ENCODE measurements around the gene CT45A7.
"Not testable (repeated sequence)": the region's sequence is repeated elsewhere in the genome, so short reads cannot be mapped to it uniquely, and the experiment has no call there.

Gene CT45A7, protein sequence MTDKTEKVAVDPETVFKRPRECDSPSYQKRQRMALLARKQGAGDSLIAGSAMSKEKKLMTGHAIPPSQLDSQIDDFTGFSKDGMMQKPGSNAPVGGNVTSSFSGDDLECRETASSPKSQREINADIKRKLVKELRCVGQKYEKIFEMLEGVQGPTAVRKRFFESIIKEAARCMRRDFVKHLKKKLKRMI

DNA sequence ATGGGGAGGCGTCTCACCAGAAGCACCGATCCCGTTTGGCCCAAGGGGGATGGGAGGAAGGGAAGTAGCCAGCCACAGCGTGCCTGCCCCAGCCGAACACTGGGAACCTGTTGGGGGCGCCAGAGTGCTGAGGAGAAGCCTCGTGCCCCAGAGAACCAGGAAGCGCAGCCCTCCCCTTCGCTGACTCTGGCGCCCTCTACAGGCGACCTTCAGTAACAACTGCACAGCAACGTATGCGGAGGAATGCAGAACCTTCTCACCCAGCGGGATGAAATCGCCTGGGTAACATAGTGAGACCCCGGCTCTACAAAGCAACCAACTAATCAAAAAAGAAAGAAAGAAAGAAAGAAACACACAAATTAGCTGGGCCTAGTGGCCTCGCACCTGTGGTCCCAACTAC lies at the start of gene CT45A7:
TSS of gene CT45A7 (minus strand) at position 101 of the 400 bp plus-strand sequence. CDS start 3,747 bp downstream, outside the sequence.
- H3K4me1 ChIP-seq (ENCODE audit: insufficient read depth, low read length, poor library complexity, severe bottlenecking); H3K9me3 ChIP-seq (ENCODE audit: insufficient read depth, low read depth, low read length); H3K79me2 ChIP-seq (ENCODE audit: insufficient read depth, low read length); H3F3A ChIP-seq (ENCODE audit: low read depth); H3K9ac ChIP-seq (ENCODE audit: low read depth, low read length, poor library complexity, severe bottlenecking); H4K20me1 ChIP-seq (ENCODE audit: insufficient read depth, low read length, poor library complexity, severe bottlenecking); H3K9me2 ChIP-seq (replicated peaks; ENCODE audit: low read depth, low read length); H3K36me3 ChIP-seq (ENCODE audit: insufficient read depth, low read length); H3K27me3 ChIP-seq (ENCODE audit: insufficient read depth, low read length, poor library complexity, severe bottlenecking); H2AFZ ChIP-seq (ENCODE audit: low read length); H3K4me3 ChIP-seq (ENCODE audit: low read length, poor library complexity, severe bottlenecking); H3K4me2 ChIP-seq (ENCODE audit: low read depth, low read length, poor library complexity, severe bottlenecking): not testable (repeated sequence)

DNA sequence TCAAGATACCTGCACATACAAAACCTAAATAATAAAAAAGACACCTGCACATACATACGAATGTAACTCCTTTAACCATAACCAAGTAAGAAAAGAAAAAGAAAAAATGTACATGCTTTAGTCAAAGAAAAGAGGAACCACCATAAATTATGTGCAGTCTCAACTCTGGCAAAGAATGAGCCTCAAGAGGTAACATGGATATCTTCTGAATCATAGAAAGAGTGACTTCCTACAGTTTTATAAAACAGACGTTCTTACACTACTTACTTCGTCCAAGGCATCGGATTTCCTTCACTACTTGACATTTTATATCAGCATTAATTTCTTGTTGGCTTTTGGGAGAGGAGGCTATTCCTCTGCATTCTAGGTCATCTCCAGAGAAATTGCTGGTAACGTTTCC lies 45.7 kb upstream of the CT45A7 start:
- H3K9me3 ChIP-seq (ENCODE audit: insufficient read depth, low read depth, low read length); H3K27me3 ChIP-seq (ENCODE audit: insufficient read depth, low read length, poor library complexity, severe bottlenecking); H3K4me1 ChIP-seq (ENCODE audit: insufficient read depth, low read length, poor library complexity, severe bottlenecking); H3K9me2 ChIP-seq (replicated peaks; ENCODE audit: low read depth, low read length); H3K4me3 ChIP-seq (ENCODE audit: low read length, poor library complexity, severe bottlenecking); H3K79me2 ChIP-seq (ENCODE audit: insufficient read depth, low read length); H3K36me3 ChIP-seq (ENCODE audit: insufficient read depth, low read length); H3K9ac ChIP-seq (ENCODE audit: low read depth, low read length, poor library complexity, severe bottlenecking); H3K4me2 ChIP-seq (ENCODE audit: low read depth, low read length, poor library complexity, severe bottlenecking); H3F3A ChIP-seq (ENCODE audit: low read depth); H4K20me1 ChIP-seq (ENCODE audit: insufficient read depth, low read length, poor library complexity, severe bottlenecking); H2AFZ ChIP-seq (ENCODE audit: low read length): not testable (repeated sequence)

DNA sequence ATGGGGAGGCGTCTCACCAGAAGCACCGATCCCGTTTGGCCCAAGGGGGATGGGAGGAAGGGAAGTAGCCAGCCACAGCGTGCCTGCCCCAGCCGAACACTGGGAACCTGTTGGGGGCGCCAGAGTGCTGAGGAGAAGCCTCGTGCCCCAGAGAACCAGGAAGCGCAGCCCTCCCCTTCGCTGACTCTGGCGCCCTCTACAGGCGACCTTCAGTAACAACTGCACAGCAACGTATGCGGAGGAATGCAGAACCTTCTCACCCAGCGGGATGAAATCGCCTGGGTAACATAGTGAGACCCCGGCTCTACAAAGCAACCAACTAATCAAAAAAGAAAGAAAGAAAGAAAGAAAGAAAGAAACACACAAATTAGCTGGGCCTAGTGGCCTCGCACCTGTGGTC lies 34.6 kb upstream of the CT45A7 start, which contains the start of gene CT45A9:
TSS of gene CT45A9 (minus strand) at position 101 of the 400 bp plus-strand sequence. CDS start 3,751 bp downstream, outside the sequence.
- H3K4me2 ChIP-seq (ENCODE audit: low read depth, low read length, poor library complexity, severe bottlenecking); H3K4me1 ChIP-seq (ENCODE audit: insufficient read depth, low read length, poor library complexity, severe bottlenecking); H3K27me3 ChIP-seq (ENCODE audit: insufficient read depth, low read length, poor library complexity, severe bottlenecking); H3K9ac ChIP-seq (ENCODE audit: low read depth, low read length, poor library complexity, severe bottlenecking); H2AFZ ChIP-seq (ENCODE audit: low read length); H3K79me2 ChIP-seq (ENCODE audit: insufficient read depth, low read length); H3K36me3 ChIP-seq (ENCODE audit: insufficient read depth, low read length); H3K9me3 ChIP-seq (ENCODE audit: insufficient read depth, low read depth, low read length); H3K4me3 ChIP-seq (ENCODE audit: low read length, poor library complexity, severe bottlenecking); H4K20me1 ChIP-seq (ENCODE audit: insufficient read depth, low read length, poor library complexity, severe bottlenecking); H3F3A ChIP-seq (ENCODE audit: low read depth); H3K9me2 ChIP-seq (replicated peaks; ENCODE audit: low read depth, low read length): not testable (repeated sequence)

DNA sequence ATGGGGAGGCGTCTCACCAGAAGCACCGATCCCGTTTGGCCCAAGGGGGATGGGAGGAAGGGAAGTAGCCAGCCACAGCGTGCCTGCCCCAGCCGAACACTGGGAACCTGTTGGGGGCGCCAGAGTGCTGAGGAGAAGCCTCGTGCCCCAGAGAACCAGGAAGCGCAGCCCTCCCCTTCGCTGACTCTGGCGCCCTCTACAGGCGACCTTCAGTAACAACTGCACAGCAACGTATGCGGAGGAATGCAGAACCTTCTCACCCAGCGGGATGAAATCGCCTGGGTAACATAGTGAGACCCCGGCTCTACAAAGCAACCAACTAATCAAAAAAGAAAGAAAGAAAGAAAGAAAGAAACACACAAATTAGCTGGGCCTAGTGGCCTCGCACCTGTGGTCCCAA lies 17.4 kb upstream of the CT45A7 start, which contains the start of gene CT45A8:
TSS of gene CT45A8 (minus strand) at position 101 of the 400 bp plus-strand sequence. CDS start 3,755 bp downstream, outside the sequence.
- not testable (repeated sequence) for H3F3A ChIP-seq (ENCODE audit: low read depth); H3K9me3 ChIP-seq (ENCODE audit: insufficient read depth, low read depth, low read length); H3K36me3 ChIP-seq (ENCODE audit: insufficient read depth, low read length); H3K4me3 ChIP-seq (ENCODE audit: low read length, poor library complexity, severe bottlenecking); H3K4me2 ChIP-seq (ENCODE audit: low read depth, low read length, poor library complexity, severe bottlenecking); H3K27me3 ChIP-seq (ENCODE audit: insufficient read depth, low read length, poor library complexity, severe bottlenecking); H3K9ac ChIP-seq (ENCODE audit: low read depth, low read length, poor library complexity, severe bottlenecking); H3K4me1 ChIP-seq (ENCODE audit: insufficient read depth, low read length, poor library complexity, severe bottlenecking); H4K20me1 ChIP-seq (ENCODE audit: insufficient read depth, low read length, poor library complexity, severe bottlenecking); H3K9me2 ChIP-seq (replicated peaks; ENCODE audit: low read depth, low read length); H2AFZ ChIP-seq (ENCODE audit: low read length); H3K79me2 ChIP-seq (ENCODE audit: insufficient read depth, low read length)

DNA sequence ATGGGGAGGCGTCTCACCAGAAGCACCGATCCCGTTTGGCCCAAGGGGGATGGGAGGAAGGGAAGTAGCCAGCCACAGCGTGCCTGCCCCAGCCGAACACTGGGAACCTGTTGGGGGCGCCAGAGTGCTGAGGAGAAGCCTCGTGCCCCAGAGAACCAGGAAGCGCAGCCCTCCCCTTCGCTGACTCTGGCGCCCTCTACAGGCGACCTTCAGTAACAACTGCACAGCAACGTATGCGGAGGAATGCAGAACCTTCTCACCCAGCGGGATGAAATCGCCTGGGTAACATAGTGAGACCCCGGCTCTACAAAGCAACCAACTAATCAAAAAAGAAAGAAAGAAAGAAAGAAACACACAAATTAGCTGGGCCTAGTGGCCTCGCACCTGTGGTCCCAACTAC lies 17.2 kb downstream of the CT45A7 start, which contains the start of gene CT45A2:
TSS of gene CT45A2 (minus strand) at position 101 of the 400 bp plus-strand sequence. CDS start 3,747 bp downstream, outside the sequence.
- H3K4me3 ChIP-seq (ENCODE audit: low read length, poor library complexity, severe bottlenecking); H3K9ac ChIP-seq (ENCODE audit: low read depth, low read length, poor library complexity, severe bottlenecking); H3K79me2 ChIP-seq (ENCODE audit: insufficient read depth, low read length); H4K20me1 ChIP-seq (ENCODE audit: insufficient read depth, low read length, poor library complexity, severe bottlenecking); H3K9me3 ChIP-seq (ENCODE audit: insufficient read depth, low read depth, low read length); H3K4me2 ChIP-seq (ENCODE audit: low read depth, low read length, poor library complexity, severe bottlenecking); H2AFZ ChIP-seq (ENCODE audit: low read length); H3K36me3 ChIP-seq (ENCODE audit: insufficient read depth, low read length); H3K27me3 ChIP-seq (ENCODE audit: insufficient read depth, low read length, poor library complexity, severe bottlenecking); H3K4me1 ChIP-seq (ENCODE audit: insufficient read depth, low read length, poor library complexity, severe bottlenecking); H3F3A ChIP-seq (ENCODE audit: low read depth); H3K9me2 ChIP-seq (replicated peaks; ENCODE audit: low read depth, low read length): not testable (repeated sequence)

DNA sequence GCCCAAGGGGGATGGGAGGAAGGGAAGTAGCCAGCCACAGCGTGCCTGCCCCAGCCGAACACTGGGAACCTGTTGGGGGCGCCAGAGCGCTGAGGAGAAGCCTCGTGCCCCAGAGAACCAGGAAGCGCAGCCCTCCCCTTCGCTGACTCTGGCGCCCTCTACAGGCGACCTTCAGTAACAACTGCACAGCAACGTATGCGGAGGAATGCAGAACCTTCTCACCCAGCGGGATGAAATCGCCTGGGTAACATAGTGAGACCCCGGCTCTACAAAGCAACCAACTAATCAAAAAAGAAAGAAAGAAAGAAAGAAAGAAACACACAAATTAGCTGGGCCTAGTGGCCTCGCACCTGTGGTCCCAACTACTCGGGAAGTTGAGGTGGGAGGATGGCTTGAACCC lies 34.4 kb downstream of the CT45A7 start, which contains the start of gene CT45A6:
TSS of gene CT45A6 (minus strand) at position 101 of the 400 bp plus-strand sequence. CDS start 3,794 bp downstream, outside the sequence.
- H3K9me3 ChIP-seq (ENCODE audit: insufficient read depth, low read depth, low read length); H3K27me3 ChIP-seq (ENCODE audit: insufficient read depth, low read length, poor library complexity, severe bottlenecking); H2AFZ ChIP-seq (ENCODE audit: low read length); H3K4me2 ChIP-seq (ENCODE audit: low read depth, low read length, poor library complexity, severe bottlenecking); H3F3A ChIP-seq (ENCODE audit: low read depth); H3K4me3 ChIP-seq (ENCODE audit: low read length, poor library complexity, severe bottlenecking); H4K20me1 ChIP-seq (ENCODE audit: insufficient read depth, low read length, poor library complexity, severe bottlenecking); H3K4me1 ChIP-seq (ENCODE audit: insufficient read depth, low read length, poor library complexity, severe bottlenecking); H3K36me3 ChIP-seq (ENCODE audit: insufficient read depth, low read length); H3K79me2 ChIP-seq (ENCODE audit: insufficient read depth, low read length); H3K9ac ChIP-seq (ENCODE audit: low read depth, low read length, poor library complexity, severe bottlenecking); H3K9me2 ChIP-seq (replicated peaks; ENCODE audit: low read depth, low read length): not testable (repeated sequence)

DNA sequence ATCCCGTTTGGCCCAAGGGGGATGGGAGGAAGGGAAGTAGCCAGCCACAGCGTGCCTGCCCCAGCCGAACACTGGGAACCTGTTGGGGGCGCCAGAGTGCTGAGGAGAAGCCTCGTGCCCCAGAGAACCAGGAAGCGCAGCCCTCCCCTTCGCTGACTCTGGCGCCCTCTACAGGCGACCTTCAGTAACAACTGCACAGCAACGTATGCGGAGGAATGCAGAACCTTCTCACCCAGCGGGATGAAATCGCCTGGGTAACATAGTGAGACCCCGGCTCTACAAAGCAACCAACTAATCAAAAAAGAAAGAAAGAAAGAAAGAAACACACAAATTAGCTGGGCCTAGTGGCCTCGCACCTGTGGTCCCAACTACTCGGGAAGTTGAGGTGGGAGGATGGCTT lies 51.7 kb downstream of the CT45A7 start, which contains the start of gene CT45A5:
TSS of gene CT45A5 (minus strand) at position 101 of the 400 bp plus-strand sequence. CDS start 3,774 bp downstream, outside the sequence.
- H3K4me3 ChIP-seq (ENCODE audit: low read length, poor library complexity, severe bottlenecking); H3K9me3 ChIP-seq (ENCODE audit: insufficient read depth, low read depth, low read length); H3K9me2 ChIP-seq (replicated peaks; ENCODE audit: low read depth, low read length); H3F3A ChIP-seq (ENCODE audit: low read depth); H2AFZ ChIP-seq (ENCODE audit: low read length); H3K4me1 ChIP-seq (ENCODE audit: insufficient read depth, low read length, poor library complexity, severe bottlenecking); H3K27me3 ChIP-seq (ENCODE audit: insufficient read depth, low read length, poor library complexity, severe bottlenecking); H4K20me1 ChIP-seq (ENCODE audit: insufficient read depth, low read length, poor library complexity, severe bottlenecking); H3K9ac ChIP-seq (ENCODE audit: low read depth, low read length, poor library complexity, severe bottlenecking); H3K79me2 ChIP-seq (ENCODE audit: insufficient read depth, low read length); H3K36me3 ChIP-seq (ENCODE audit: insufficient read depth, low read length); H3K4me2 ChIP-seq (ENCODE audit: low read depth, low read length, poor library complexity, severe bottlenecking): not testable (repeated sequence)

All from Loucy (cell line).